Measurements from ENCODE around the gene SLIT1.
"Not testable (repeated sequence)": the region's sequence is repeated elsewhere in the genome, so short reads cannot be mapped to it uniquely, and the experiment has no call there.

The SLIT1 gene

DNA sequence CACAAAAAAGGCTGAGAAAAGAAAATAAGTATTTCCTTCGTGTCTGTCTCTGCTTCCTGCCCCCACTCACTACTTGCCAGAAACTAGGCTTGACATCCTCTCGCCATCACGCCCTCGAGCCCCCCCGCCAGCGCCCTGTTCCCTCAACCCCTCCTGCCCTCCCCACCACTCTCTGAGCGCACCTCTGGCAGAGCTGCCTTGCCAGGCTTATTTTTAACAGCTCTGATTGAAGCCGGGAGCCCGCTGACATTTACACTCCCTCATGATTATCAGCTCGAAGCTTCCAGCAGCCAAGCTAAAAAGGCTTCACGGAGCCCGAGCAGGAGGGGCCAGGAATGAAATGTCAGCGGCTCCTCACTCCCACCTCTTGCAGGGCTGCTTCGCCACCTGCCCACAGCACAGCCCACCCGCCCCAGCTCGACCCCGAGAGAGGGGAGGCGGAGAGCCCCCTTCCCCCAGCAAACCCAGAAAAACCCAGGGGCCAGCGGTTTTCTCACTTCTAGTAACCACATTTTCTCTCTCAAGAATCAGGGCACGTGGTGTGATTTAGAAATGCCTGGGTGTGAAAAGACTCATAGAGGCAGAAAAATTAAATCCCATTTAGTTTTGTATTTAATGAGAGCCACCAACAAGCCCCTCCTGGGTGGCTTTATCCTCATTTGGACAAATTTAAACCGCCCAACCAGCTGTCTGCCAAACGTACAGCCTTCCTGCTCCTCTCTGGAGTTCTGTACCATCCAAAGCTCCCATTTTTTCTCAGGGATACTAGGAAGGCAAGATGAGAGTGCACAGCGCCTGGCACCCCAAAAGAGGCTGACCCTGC, 89.3 kb downstream of the SLIT1 start:
- H3K4me1 ChIP-seq (ENCODE audit: control insufficient read depth, insufficient read depth, low read length, poor library complexity, severe bottlenecking), result no peaks in the 10 kb centered on the region
- no peaks in the 10 kb centered on the region for H3K36me3 ChIP-seq (ENCODE audit: control insufficient read depth, insufficient read depth, low read length)
- DNase-seq, result peak in 1 of 3 donors; percentile 8
- H3K4me3 ChIP-seq (ENCODE audit: insufficient read depth, low read depth, low read length, poor library complexity, severe bottlenecking), result no peak overlapping the region
- H3K9me3 ChIP-seq (ENCODE audit: control insufficient read depth, low read length), result no peaks in the 10 kb centered on the region
- peaks cover 4% of the 10 kb centered on the region for H3K27me3 ChIP-seq (replicated peaks; ENCODE audit: control insufficient read depth, insufficient read depth, low read length, poor library complexity, severe bottlenecking)
- H3K27ac ChIP-seq (ENCODE audit: insufficient read depth, low read length, poor library complexity, severe bottlenecking), result no peak overlapping the region

DNA sequence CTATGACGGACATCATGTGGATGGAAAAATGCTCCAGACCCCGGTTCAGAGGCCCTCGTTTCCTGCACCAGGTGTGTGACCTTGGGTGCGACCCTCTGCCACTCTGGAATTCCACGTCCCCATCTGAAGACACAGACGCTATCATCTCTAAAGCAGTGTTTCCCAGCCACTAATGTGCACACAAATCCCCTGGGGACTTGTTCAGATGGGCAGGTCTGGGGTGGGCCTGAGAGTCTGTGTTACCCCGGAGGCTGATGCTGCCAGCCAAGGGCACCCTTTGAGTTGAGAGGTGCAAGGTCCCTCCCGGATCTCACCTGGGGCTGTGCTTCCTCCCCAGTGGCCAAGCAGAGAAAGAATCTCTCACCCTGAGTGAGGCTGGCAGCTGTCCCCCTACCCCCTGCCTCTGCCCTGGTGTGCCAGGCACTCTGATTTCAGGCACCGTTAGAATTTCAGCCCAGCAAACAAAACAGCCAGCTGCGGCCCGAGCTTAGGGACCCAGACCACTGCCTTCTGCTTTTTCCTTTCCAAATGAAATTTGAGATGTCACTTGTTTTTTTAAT, 90.0 kb downstream of the SLIT1 start:
- no peaks in the 10 kb centered on the region for H3K36me3 ChIP-seq (ENCODE audit: control insufficient read depth, insufficient read depth, low read length)
- no peaks in the 10 kb centered on the region for H3K4me1 ChIP-seq (ENCODE audit: control insufficient read depth, insufficient read depth, low read length, poor library complexity, severe bottlenecking)
- H3K9me3 ChIP-seq (ENCODE audit: control insufficient read depth, low read length), result no peaks in the 10 kb centered on the region
- no peak overlapping the region for H3K27ac ChIP-seq (ENCODE audit: insufficient read depth, low read length, poor library complexity, severe bottlenecking)
- H3K4me3 ChIP-seq (ENCODE audit: insufficient read depth, low read depth, low read length, poor library complexity, severe bottlenecking), result no peak overlapping the region
- no peak for DNase-seq
- H3K27me3 ChIP-seq (replicated peaks; ENCODE audit: control insufficient read depth, insufficient read depth, low read length, poor library complexity, severe bottlenecking), result peaks cover 4% of the 10 kb centered on the region

DNA sequence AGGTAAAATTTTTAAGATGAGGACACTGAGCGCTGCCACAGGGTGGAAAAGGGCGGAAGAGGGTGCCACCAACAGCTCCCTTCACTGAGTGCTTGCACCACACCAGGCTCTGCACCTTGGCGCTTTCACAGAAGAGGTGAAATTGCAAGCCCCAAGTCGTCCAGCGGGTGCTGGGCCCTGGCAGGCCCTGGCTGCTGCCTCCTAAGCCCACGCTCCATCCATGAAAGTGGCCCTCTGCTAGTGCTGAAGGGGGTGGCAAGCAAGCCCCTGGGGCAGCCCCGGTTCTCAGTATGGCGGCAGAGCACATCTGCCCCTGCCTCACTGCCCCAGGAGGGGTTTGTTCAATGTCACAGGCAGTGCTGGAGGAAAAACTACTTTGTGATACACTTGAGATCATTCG, 95.1 kb downstream of the SLIT1 start:
- no peak for DNase-seq
- Histone ChIP-seq H3K27me3 (replicated peaks; ENCODE audit: control insufficient read depth, insufficient read depth, low read length, poor library complexity, severe bottlenecking) (no peaks in the 10 kb centered on the region), H3K4me3 (ENCODE audit: insufficient read depth, low read depth, low read length, poor library complexity, severe bottlenecking) (no peak overlapping the region), H3K36me3 (ENCODE audit: control insufficient read depth, insufficient read depth, low read length) (no peaks in the 10 kb centered on the region), H3K4me1 (ENCODE audit: control insufficient read depth, insufficient read depth, low read length, poor library complexity, severe bottlenecking) (no peaks in the 10 kb centered on the region), H3K27ac (ENCODE audit: insufficient read depth, low read length, poor library complexity, severe bottlenecking) (no peak overlapping the region), H3K9me3 (ENCODE audit: control insufficient read depth, low read length) (no peaks in the 10 kb centered on the region)

DNA sequence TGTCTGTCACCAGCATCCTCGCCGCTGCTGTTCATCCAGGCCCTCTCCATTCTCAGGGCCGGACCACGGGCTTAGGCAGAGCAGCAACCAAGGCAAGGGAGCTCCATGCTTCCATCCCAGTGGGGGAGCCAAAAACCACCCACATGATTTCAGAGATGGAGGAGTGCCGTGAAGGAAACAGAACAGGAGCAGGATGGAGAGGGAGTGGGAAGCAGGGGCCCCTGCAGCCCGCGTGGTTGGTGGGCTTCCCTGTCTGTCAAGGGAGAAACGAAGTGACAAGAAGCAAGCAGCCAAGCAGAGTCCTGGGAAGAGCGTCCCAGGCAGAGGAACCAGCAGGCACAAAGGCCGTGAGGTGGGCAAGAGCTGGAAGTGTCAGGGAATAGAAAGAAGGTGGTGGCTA, 95.7 kb downstream of the SLIT1 start:
- H3K4me1 ChIP-seq (ENCODE audit: control insufficient read depth, insufficient read depth, low read length, poor library complexity, severe bottlenecking), result no peaks in the 10 kb centered on the region
- H3K27me3 ChIP-seq (replicated peaks; ENCODE audit: control insufficient read depth, insufficient read depth, low read length, poor library complexity, severe bottlenecking), result no peaks in the 10 kb centered on the region
- no peaks in the 10 kb centered on the region for H3K9me3 ChIP-seq (ENCODE audit: control insufficient read depth, low read length)
- no peak overlapping the region for H3K4me3 ChIP-seq (ENCODE audit: insufficient read depth, low read depth, low read length, poor library complexity, severe bottlenecking)
- no peaks in the 10 kb centered on the region for H3K36me3 ChIP-seq (ENCODE audit: control insufficient read depth, insufficient read depth, low read length)
- H3K27ac ChIP-seq (ENCODE audit: insufficient read depth, low read length, poor library complexity, severe bottlenecking), result no peak overlapping the region
- no peak for DNase-seq

DNA sequence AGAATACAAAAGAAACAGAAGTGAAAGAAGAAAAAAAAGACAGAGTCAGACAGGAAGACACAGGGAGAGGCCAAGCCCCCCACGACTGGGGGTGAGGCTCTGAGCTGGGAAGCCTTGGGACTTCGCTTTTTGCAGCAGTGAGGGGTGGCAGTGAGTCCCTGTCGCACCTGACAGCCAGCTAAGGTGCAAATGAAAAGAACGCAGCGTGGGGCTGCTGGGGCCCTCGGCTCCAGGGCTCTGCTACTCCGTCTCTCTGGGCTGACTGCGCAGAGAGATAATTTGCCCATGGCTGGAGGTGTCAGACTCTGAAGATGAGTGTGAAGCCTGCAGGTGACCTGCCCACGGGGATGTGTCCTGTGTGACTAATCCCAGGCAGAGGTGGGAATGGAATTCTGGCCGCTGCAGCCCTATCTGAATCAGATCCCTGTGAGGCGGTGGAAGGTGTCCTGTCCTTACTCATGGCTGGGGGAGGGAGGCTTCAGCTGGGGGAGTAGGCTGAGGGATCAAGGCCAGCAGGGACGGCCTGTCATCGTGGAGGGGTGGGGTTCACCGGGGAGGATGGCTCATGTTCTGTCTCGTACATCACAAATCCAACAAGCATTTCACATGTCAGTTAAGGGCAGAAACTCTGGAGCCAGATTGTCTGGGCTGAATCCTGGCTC, 96.4 kb downstream of the SLIT1 start:
- no peaks in the 10 kb centered on the region for H3K36me3 ChIP-seq (ENCODE audit: control insufficient read depth, insufficient read depth, low read length)
- H3K9me3 ChIP-seq (ENCODE audit: control insufficient read depth, low read length), result no peaks in the 10 kb centered on the region
- no peak for DNase-seq
- H3K27me3 ChIP-seq (replicated peaks; ENCODE audit: control insufficient read depth, insufficient read depth, low read length, poor library complexity, severe bottlenecking), result no peaks in the 10 kb centered on the region
- no peaks in the 10 kb centered on the region for H3K4me1 ChIP-seq (ENCODE audit: control insufficient read depth, insufficient read depth, low read length, poor library complexity, severe bottlenecking)
- H3K27ac ChIP-seq (ENCODE audit: insufficient read depth, low read length, poor library complexity, severe bottlenecking), result no peak overlapping the region
- no peak overlapping the region for H3K4me3 ChIP-seq (ENCODE audit: insufficient read depth, low read depth, low read length, poor library complexity, severe bottlenecking)

DNA sequence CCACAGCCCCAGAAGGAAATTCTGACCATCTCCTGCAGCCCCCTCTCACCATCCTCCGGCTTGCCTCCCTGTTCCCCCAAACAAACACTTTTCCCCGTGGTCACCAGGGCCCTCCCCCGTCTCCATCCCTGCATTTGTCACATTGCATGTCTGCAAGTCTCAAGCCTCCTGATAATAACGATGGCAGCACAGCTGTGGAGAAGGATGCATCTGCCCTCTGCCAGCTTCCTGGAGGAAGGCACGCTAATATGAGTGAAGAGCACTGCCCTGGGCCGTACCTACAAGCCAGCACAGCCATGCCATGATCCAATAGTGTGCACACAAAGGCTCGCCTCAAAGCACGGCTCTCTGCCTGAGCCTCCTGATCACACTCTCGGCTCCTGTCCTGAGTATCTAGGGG, 98.5 kb downstream of the SLIT1 start:
- no peaks in the 10 kb centered on the region for H3K27me3 ChIP-seq (replicated peaks; ENCODE audit: control insufficient read depth, insufficient read depth, low read length, poor library complexity, severe bottlenecking)
- DNase-seq, result no peak
- H3K9me3 ChIP-seq (ENCODE audit: control insufficient read depth, low read length), result no peaks in the 10 kb centered on the region
- no peak overlapping the region for H3K4me3 ChIP-seq (ENCODE audit: insufficient read depth, low read depth, low read length, poor library complexity, severe bottlenecking)
- H3K27ac ChIP-seq (ENCODE audit: insufficient read depth, low read length, poor library complexity, severe bottlenecking), result no peak overlapping the region
- no peaks in the 10 kb centered on the region for H3K36me3 ChIP-seq (ENCODE audit: control insufficient read depth, insufficient read depth, low read length)
- no peaks in the 10 kb centered on the region for H3K4me1 ChIP-seq (ENCODE audit: control insufficient read depth, insufficient read depth, low read length, poor library complexity, severe bottlenecking)

DNA sequence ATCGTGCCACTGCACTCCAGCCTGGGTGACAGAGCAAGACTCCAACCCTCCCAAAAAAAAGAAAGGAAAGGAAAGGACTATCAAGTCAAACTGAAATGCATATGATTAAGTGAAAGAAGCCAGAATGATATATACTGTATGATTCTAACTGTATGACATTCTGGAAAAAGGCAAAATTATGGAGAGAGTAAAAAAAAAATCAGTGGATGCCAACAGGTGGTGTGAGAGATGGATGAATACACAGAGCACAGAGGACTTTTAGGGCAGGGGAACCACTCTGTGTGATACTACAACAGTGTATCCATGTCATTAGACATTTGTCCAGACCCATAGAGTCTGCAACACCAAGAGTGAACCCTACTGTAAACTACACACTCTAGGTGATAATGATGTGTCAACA, 99.2 kb downstream of the SLIT1 start:
- DNase-seq, result no peak
- H3K36me3 ChIP-seq (ENCODE audit: control insufficient read depth, insufficient read depth, low read length), result no peaks in the 10 kb centered on the region
- no peak overlapping the region for H3K27ac ChIP-seq (ENCODE audit: insufficient read depth, low read length, poor library complexity, severe bottlenecking)
- H3K4me1 ChIP-seq (ENCODE audit: control insufficient read depth, insufficient read depth, low read length, poor library complexity, severe bottlenecking), result no peaks in the 10 kb centered on the region
- no peak overlapping the region for H3K4me3 ChIP-seq (ENCODE audit: insufficient read depth, low read depth, low read length, poor library complexity, severe bottlenecking)
- H3K27me3 ChIP-seq (replicated peaks; ENCODE audit: control insufficient read depth, insufficient read depth, low read length, poor library complexity, severe bottlenecking), result no peaks in the 10 kb centered on the region
- no peaks in the 10 kb centered on the region for H3K9me3 ChIP-seq (ENCODE audit: control insufficient read depth, low read length)

DNA sequence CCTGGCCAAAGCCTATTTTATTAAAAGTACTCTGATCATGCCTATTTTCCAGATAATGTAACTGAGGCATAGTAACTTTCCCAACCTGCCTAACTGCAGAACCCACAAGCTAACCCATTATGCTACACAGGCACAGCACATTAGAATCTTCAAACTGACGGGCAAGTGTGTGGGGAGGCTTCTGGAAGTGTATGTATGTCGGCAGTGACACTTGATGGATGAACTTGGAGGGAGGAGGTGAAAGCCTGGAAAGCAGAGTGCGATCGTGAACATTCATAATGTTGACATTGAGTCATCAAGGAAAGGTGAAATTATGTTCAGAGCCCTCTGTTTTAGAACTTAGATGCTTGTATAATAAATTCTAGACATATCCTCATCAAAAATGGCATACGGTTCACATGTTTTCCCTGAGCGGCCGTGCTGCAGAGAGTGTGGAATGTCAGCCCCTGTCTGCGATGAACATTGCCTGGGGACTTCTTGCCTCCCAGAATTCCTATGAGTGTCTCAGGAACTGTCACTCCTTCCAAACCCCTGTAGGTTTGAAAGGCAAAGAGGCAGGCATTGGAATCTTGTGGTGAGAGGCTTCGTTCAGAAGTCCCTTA, 102.4 kb downstream of the SLIT1 start:
- no peak overlapping the region for H3K27ac ChIP-seq (ENCODE audit: insufficient read depth, low read length, poor library complexity, severe bottlenecking)
- H3K9me3 ChIP-seq (ENCODE audit: control insufficient read depth, low read length), result no peaks in the 10 kb centered on the region
- no peak overlapping the region for H3K4me3 ChIP-seq (ENCODE audit: insufficient read depth, low read depth, low read length, poor library complexity, severe bottlenecking)
- H3K4me1 ChIP-seq (ENCODE audit: control insufficient read depth, insufficient read depth, low read length, poor library complexity, severe bottlenecking), result no peaks in the 10 kb centered on the region
- no peaks in the 10 kb centered on the region for H3K36me3 ChIP-seq (ENCODE audit: control insufficient read depth, insufficient read depth, low read length)
- no peak for DNase-seq
- H3K27me3 ChIP-seq (replicated peaks; ENCODE audit: control insufficient read depth, insufficient read depth, low read length, poor library complexity, severe bottlenecking), result no peaks in the 10 kb centered on the region

DNA sequence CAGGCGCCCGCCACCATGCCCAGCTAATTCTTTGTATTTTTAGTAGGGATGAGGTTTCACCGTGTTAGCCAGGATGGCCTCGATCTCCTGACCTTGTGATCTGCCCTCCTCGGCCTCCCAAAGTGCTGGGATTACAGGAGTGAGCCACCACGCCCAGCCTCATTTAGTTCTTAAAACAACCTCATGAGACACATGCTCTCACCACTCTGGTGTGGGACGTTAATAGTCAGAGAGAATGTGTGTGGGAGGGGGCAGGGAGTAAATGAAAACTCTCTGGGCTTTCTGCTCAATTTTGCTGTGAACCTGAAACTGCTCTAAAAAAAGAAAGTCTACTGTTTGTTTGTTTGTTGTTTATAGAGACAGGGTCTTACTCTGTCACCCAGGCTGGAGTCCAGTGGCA, 103.2 kb downstream of the SLIT1 start:
- not testable (repeated sequence) for DNase-seq

More for the DNA sequence above, 103.2 kb downstream of the SLIT1 start:
- not testable (repeated sequence) for H3K9me3 ChIP-seq (ENCODE audit: control insufficient read depth, low read length); H3K36me3 ChIP-seq (ENCODE audit: control insufficient read depth, insufficient read depth, low read length); H3K27me3 ChIP-seq (replicated peaks; ENCODE audit: control insufficient read depth, insufficient read depth, low read length, poor library complexity, severe bottlenecking); H3K4me1 ChIP-seq (ENCODE audit: control insufficient read depth, insufficient read depth, low read length, poor library complexity, severe bottlenecking); H3K4me3 ChIP-seq (ENCODE audit: insufficient read depth, low read depth, low read length, poor library complexity, severe bottlenecking); H3K27ac ChIP-seq (ENCODE audit: insufficient read depth, low read length, poor library complexity, severe bottlenecking)

Data from effector memory CD4-positive, alpha-beta T cell (primary cell).